Type B pancreatic cell (in vitro differentiated cells): ENCODE measurements around the gene RPTOR. TPM values are rescaled to one million over a fixed set of nuclear protein-coding genes. Genes with fewer than 3 reads are reported as not detected.
A peak's percentile ranks its signal among the peaks of the same experiment; 100 is the strongest.

Source experiments
- DNase-seq: peaks from one replicate; pipeline ENCODE4 v3.0.0; 2021; ENCODE audit warnings: mixed read lengths; ENCODE audit not compliant: unreplicated experiment; ENCODE audit errors: extremely low spot score
- H3K27ac Mint-ChIP-seq: 2 replicates; pipeline ENCODE4 v1.8.0; 2021; ENCODE audit warnings: mild to moderate bottlenecking, mixed read lengths
- H3K27me3 Mint-ChIP-seq: 2 replicates; pipeline ENCODE4 v1.8.0; 2021; ENCODE audit warnings: mixed read lengths
- H3K36me3 Mint-ChIP-seq: 2 replicates; pipeline ENCODE4 v1.8.0; 2021; ENCODE audit warnings: mixed read lengths
- H3K4me1 Mint-ChIP-seq: one replicate; pipeline ENCODE4 v1.8.0; 2021; ENCODE audit warnings: mixed read lengths; ENCODE audit not compliant: unreplicated experiment
- H3K4me3 Mint-ChIP-seq: 2 replicates; pipeline ENCODE4 v1.8.0; 2021; ENCODE audit warnings: mild to moderate bottlenecking, mixed read lengths
- H3K9me3 Mint-ChIP-seq: 2 replicates; pipeline ENCODE4 v1.8.0; 2021; ENCODE audit warnings: mixed read lengths
- total RNA-seq: library from RNA; stranded (reverse); gene quantifications from 2 replicates; pipeline ENCODE4 v1.2.1, GENCODE V29; 2021; ENCODE audit warnings: low replicate concordance
- TF ChIP-seq, protein P1 (sequence below): fragments of 200-600 bp; sonication (generic); conservative IDR thresholded peaks from 2 replicates; pipeline ENCODE4 v1.5.0; 2021; ENCODE audit warnings: antibody characterized with exemption, mild to moderate bottlenecking

The RPTOR gene
- total RNA-seq, 1 donor from 2014 or later: 39.8 TPM

DNA sequence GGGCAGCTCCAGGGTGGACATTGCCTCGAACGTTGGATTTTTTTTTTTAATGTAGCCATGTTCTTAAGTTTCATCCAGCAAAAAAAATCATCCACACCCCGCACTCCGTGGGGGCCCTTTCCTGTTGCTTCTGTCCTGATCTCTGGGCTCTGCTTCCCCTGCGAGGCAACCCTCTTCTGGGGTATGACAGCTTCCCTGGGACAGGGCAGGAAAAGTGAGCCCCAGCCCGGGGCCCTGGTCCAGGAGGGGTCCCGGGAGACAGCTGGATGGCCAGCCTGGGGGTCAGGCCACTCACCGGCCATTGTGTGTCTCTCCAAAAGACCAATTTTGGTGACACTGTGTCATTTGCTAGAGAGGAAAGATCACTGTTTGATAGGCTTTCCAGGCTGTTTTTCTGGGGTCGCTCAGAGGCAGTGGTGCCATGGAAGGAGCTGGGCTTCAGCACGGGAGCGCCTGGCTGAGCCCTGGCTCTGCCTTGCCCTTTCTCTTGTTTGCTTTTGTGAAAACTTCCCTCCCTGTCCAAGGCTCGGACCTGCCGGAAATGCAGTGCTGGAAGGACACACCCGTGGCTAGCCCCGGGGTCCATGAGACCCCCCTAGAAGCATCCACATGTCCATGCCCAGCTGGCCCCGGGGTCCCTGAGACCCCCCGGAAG is 406.0 kb downstream of the RPTOR start:
- no peaks in the 10 kb centered on the region for H3K9me3 Mint-ChIP-seq
- H3K4me1 Mint-ChIP-seq: no peaks in the 10 kb centered on the region
- no peaks in the 10 kb centered on the region for H3K27me3 Mint-ChIP-seq
- TF ChIP-seq, protein P1, sequence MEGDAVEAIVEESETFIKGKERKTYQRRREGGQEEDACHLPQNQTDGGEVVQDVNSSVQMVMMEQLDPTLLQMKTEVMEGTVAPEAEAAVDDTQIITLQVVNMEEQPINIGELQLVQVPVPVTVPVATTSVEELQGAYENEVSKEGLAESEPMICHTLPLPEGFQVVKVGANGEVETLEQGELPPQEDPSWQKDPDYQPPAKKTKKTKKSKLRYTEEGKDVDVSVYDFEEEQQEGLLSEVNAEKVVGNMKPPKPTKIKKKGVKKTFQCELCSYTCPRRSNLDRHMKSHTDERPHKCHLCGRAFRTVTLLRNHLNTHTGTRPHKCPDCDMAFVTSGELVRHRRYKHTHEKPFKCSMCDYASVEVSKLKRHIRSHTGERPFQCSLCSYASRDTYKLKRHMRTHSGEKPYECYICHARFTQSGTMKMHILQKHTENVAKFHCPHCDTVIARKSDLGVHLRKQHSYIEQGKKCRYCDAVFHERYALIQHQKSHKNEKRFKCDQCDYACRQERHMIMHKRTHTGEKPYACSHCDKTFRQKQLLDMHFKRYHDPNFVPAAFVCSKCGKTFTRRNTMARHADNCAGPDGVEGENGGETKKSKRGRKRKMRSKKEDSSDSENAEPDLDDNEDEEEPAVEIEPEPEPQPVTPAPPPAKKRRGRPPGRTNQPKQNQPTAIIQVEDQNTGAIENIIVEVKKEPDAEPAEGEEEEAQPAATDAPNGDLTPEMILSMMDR: no peak
- H3K27ac Mint-ChIP-seq: no peak overlapping the region
- H3K36me3 Mint-ChIP-seq: peaks cover 21% of the 10 kb centered on the region
- no peak for DNase-seq
- H3K4me3 Mint-ChIP-seq: no peak overlapping the region

DNA sequence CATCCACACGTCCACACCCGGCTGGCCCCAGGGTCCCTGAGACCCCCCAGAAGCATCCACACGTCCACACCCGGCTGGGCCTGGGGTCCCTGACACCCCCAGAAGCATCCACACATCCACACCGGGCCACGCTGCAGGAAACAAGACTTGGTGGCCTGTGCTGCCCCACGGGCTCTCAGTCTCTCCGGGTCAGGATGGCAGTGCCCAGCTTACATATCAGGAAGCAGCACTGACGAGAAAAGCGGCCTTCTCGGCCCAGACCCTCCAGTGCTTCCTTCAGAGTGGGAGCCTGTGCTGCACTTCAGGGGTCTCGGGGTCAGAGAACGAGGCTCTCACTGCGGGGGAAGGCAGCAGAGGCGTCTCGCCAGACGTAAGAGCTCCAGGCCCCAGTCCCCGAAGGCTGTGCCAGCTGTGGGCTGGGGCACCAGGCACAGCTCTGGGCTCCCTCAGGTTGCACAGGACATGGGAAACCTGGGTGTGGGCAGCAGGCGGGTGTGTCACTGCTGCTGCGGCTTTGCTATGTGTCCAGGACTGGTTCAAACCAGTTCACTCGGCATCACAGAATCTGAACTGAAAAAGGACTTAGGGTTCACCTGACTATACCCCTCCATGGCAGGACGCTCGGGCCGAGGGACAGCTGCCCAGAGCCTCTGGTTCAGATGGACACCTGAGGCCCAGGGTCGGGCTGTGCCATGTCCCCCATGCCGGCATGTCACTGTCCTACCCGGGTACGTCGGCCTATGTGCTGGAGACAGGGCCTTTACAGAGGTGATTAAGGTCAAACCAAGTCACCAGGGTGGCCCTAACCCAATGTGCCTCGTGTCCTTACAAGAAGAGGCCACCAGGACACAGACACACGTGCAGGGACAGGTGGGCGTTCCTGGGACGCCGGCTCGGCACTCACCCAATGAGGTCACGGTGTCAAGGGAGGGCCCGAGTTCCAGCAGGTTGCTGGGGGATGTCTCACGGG is 406.8 kb downstream of the RPTOR start:
- Mint-ChIP-seq H3K4me3 (no peak overlapping the region), H3K36me3 (peaks cover 13% of the 10 kb centered on the region), H3K27me3 (no peaks in the 10 kb centered on the region), H3K4me1 (no peaks in the 10 kb centered on the region), H3K27ac (no peak overlapping the region), H3K9me3 (no peaks in the 10 kb centered on the region)
- no peak for DNase-seq
- TF ChIP-seq, protein P1: no peak

DNA sequence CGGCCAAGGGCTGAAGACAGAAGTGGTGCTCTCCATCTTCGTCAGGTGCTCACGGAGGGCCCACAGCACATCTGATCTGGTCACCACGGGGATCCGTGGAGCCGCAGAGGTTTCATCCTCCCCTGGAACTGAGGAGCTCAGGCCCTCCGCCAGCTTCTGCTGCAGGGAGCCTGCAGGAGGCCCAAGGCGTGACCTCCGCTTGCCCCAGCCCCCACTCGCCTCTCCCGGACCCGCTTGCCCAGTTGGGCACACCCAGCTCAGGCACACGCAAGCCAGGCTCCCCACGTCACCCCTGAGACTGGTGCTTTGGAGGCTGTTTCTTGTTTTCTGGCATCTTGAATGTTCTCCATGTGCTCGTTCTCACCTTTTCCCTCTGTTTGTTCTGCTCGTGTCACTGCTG is 407.7 kb downstream of the RPTOR start:
- Mint-ChIP-seq H3K4me1 (no peaks in the 10 kb centered on the region), H3K36me3 (peaks cover 7% of the 10 kb centered on the region), H3K4me3 (no peak overlapping the region), H3K27me3 (no peaks in the 10 kb centered on the region), H3K27ac (peak overlapping the region; percentile 52), H3K9me3 (no peaks in the 10 kb centered on the region)
- TF ChIP-seq, protein P1: no peak
- no peak for DNase-seq

DNA sequence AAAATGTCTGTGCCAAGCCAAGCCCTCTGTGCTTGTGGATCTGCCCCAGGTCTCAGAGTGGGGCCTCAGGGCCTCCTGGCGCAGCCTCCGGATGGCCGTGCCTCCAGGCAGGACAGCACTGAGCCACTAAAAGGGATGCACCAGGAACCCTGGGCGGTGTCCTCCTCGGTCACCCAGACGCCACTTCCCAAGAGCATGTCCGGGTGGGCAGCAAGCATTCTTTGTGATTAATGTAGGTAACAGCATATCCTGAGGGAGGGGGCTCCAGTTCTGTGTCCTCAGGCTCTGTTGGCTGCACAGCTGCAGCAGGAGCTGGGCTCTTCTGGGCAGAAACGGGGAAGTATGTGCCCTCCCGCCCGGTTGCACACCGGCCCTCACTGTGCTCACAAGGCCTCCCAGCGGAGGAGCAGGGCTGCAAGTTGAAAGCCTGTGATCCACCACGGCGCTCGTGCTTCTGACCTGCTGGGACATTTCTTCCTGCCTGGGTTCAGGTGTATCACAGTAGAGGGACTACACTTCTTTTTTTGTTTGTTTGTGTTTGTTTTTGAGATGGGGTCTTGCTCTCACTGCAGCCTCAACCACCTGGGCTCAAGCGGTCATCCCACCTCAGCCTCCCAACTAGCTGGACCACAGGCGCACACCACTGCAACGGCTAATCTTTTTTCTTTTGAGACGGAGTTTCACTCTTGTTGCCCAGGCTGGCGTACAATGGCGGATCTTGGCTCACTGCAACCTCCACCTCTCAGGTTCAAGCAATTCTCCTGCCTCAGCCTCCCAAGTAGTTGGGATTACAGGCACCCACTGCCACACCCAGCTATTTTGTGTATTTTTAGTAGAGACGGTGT is 409.1 kb downstream of the RPTOR start:
- H3K4me1 Mint-ChIP-seq: no peaks in the 10 kb centered on the region
- no peak overlapping the region for H3K27ac Mint-ChIP-seq

DNA sequence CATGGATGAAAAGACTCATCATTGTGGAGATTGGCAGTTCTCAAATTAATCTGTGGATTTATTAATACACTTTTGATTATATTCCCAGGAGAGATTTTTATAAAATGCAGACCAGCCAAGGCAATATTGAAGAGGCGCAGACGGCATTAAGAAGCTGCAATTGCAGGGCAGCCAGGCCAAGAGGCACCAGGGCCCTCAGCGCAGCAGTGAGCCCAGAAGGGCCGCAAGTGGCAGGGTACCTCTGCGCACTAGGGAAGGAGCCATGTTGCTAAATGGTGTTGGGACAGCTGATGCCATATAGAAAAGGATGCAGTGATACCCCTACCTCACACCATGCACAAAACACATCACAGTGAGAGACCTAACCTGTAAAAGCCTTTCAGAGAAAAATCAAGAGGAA is 410.4 kb downstream of the RPTOR start:
- TF ChIP-seq, protein P1: no peak

More for the DNA sequence above, 409.1 kb downstream of the RPTOR start:
- H3K27me3 Mint-ChIP-seq: no peaks in the 10 kb centered on the region
- H3K9me3 Mint-ChIP-seq: no peaks in the 10 kb centered on the region
- H3K4me3 Mint-ChIP-seq: no peak overlapping the region
- H3K36me3 Mint-ChIP-seq: peaks cover 7% of the 10 kb centered on the region
- DNase-seq: no peak
- TF ChIP-seq, protein P1: no peak

More for the DNA sequence above, 410.4 kb downstream of the RPTOR start:
- no peaks in the 10 kb centered on the region for H3K9me3 Mint-ChIP-seq
- no peaks in the 10 kb centered on the region for H3K4me1 Mint-ChIP-seq
- H3K36me3 Mint-ChIP-seq: peaks cover 7% of the 10 kb centered on the region
- no peaks in the 10 kb centered on the region for H3K27me3 Mint-ChIP-seq
- H3K4me3 Mint-ChIP-seq: no peak overlapping the region
- DNase-seq: no peak
- H3K27ac Mint-ChIP-seq: no peak overlapping the region
